T-helper 17 cell (primary cell): ENCODE data around the gene SMIM20. TPM values are rescaled to one million over a fixed set of nuclear protein-coding genes. Genes with fewer than 3 reads are reported as not detected.

Source experiments
- total RNA-seq, 4 donors: library from RNA in 2 of 4; stranded (reverse) in 2 of 4; gene quantifications; one replicate each; pipeline ENCODE4 v1.2.3 and lab custom pipeline; 2022 to 2026

Gene SMIM20
- total RNA-seq, 2 donors from 2014 or later: 11.0 to 12.5 TPM

Other genes with a start within 250 kb of the SMIM20 start
- gene SEL1L3, start 51.2 kb upstream of the SMIM20 start, total RNA-seq: 10 to 100 TPM; 56.5 to 59.0 TPM